Stimulated activated CD4-positive, alpha-beta T cell treated with anti-CD3 and anti-CD28 coated beads, Interleukin-15, amount 100 ng/mL, for 48 hours (primary cell): ENCODE measurements around the gene MYH9.

Experiments used
- DNase-seq, 2 donors: peaks; one replicate each; pipeline ENCODE4 v3.0.0-alpha.2; 2020; ENCODE audit warnings: low read depth in 2 of 2

MYH9 gene

DNA sequence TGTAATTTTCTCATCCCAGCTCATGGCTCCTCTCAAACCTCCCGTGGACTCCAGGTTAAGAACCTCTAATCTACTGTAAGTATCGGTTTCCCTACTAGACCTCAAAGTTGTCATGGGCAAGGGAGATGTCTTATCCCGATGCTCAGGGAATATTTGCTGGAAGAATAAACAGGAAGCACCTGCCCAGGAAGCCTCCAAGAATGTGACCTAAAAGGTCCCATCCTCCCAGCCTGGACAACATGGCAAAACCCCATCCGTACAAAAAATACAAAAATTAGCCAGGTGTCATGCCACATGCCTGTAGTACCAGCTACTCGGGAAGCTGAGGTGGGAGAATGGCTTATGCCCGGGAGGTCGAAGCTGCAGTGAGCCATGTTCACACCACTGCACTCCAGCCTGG is 72.4 kb downstream of the MYH9 start:
- DNase-seq, result no peak

DNA sequence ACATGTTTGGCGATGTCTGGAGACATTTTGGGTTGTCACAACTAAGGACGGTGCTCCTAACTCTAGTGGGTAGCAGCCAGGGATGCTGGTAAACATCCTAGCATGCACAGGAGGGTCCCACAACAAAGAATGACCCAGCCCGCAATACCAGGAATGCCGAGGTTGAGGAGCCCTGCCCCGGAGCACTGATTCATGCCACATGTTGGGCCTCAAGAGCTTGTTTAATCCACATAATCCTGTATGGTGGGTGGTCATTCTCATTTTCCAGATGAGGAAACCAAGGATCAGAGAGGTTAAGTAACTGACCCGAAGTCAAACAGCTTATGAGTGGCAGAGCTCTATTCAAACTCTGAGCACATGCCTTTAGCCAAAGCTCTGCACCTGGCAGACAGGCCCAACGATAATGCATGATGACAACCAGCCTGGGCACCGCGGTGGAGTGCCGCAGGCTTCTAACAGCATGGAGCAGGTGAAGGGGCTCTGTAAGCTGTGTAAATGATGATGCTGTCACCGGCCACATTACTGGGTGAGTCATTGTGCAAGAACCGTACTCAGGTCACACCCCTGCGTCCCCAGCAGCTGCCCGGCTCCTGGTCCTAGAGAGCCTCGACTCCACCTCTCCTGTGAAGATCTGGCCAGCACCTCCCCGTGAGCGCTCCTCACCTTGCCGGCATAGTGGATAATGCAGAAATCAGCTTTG is 76.2 kb downstream of the MYH9 start:
- no peak for DNase-seq

DNA sequence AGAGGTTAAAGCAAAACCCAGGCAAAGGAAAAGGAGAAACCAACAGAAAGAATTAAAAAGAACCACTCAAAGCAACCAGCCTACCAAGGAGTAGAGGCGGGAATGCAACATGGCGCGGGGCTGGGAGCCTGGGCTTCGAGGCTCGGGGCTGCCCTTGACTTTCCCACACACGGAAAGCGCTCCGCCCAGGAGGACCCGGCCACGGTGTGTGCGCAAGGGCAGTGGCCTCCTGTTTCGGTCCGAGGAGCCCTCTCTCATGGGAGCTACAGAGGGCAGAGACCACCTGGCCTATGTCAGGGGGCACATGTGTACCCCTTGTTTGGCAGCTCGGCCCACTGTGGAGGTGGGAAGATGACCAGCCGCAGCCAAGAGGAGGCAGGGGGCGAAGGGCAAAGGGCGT is 78.9 kb downstream of the MYH9 start:
- no peak for DNase-seq

DNA sequence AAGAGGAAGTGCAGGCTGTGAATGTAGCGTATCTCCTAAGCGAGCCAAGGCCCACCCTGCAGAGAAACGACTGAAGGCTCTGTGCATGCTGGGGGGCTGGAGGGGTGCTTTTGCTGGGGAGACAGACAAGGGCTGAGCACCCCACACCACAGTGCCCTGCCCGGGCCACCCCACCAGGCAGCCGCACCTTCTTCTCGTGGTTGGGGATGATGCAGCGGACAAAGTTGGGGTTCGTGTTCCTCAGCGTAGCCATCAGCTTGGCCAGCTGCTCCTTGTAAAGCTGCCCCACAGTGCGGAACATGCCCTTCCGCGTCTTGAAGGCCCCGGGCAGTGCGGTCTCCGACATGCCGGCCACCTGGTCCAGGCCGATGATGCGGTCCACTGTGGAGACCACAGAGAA is 81.5 kb downstream of the MYH9 start:
- DNase-seq, result no peak

DNA sequence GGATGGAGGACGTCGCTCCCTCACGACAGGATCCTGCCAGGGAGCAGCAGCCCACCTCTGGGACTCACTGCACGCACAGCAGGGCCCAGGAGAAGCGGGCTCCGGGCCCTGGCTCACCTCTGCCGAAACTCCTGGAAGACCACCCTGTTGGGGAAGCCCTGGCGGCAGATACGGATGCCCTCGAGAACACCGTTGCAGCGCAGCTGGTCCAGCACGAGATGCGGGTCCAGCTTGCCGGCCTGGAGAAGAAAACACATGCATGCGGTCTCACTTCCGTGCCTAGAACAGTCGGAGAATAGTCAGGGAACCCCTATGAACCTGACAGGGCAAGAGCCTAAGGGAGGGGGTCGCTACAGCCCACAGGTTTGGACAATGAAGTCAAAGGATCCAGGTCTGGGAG is 82.0 kb downstream of the MYH9 start:
- no peak for DNase-seq

DNA sequence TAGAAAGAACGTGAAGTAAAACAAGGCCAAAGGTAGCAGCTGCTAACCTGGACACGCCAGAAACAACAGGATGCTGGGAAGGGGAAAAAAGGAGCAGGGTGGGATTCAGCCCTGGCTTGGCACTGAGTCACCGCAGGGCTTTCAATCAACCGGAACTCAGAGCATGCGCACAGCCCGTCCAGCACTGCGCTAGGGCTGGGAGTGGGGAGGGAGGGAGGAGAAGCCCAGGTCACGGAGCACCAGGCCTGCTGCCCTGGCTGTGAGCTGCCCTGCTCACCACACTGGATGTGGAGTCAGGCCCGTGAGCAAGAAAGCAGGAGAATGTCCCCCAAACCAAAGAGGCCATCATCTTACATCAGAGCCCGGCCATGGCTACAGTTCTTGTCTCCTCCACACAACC is 83.3 kb downstream of the MYH9 start:
- DNase-seq, result no peak

DNA sequence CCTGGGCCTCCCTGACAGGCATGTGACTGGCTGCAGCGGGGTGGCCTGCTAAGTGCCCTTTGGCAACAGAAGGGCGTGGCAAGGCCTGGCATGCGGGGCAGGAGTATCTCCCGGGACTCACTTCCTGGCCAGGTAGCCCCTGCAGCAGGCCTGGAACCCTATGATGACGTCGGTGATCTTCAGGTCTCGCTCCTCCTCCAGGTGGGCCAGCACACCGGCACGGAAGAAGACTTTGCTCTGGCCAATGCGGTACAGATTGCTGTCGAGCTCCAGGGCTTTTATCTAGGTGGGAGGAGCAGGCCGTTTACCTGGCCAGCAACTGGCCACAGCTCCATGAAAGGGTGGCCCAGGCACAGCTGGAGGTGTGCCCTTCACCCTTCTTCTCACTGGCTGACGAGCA is 83.9 kb downstream of the MYH9 start:
- DNase-seq, result no peak

DNA sequence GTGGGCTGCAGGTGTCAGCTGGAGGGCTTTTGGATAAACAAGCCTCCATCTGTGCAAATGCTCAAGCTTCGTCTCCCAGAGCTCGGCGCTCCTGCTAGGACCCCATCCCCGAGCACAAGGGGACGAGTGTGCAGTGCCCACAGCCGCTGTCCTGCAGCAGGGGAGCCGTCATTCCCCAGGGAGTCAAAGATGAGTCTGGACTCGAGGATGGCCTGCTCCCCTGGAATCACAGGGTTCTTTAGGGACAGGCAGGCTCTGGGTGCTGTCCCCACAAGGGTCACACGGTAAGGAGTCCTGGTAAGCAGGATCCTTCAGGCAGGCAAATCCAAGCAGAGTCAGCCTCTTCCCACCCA is 84.7 kb downstream of the MYH9 start:
- DNase-seq, result no peak

DNA sequence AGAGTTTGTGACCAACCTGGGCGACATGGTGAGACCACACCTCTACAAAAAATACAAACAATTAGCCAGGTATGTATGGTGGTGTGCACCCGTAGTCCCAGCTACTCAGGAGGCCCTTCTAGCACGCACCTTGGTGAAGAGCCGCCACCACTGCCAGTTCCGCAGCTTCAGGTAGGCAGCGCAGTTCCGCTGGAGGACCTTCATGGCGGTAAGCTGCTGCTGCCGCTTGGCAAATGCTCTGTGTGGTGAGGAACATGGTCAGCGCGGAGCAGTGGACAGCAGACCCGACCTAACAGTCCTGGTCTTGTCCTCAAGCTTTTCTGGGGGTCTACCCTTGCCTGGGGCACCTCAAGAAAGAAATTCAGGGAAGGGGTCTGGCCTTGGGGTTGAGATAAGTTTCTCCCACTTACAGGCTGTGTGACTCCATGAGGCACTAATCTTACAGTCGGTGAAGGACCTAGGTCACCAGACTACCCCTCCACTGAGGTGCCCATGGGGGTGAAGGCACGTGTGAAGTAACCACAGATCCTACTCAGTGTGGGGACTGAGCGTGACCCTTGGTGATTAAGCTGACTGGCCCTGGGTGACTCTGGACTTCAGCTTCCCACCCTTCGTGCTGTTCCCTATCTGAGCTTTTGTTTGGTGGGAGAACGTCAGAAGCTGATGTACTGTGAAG is 85.2 kb downstream of the MYH9 start:
- no peak for DNase-seq

DNA sequence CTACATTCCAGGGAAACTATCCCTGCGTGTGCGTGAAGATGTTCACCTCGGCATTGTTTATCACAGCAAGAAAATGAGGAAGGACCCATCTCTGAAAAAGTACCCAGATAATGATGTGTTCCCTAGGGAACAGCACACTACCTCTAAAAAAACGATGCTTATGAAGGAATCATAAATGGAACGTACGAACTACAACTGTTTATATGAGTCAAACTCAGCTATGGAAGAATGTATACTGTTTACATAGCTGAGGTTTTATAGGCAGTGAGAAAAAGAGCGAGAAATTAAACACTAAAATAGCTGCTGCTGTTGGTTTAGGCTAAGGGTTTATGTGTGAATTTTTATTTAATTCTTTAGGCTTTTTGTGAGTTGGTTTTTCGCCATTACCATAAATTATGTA is 85.9 kb downstream of the MYH9 start:
- no peak for DNase-seq

DNA sequence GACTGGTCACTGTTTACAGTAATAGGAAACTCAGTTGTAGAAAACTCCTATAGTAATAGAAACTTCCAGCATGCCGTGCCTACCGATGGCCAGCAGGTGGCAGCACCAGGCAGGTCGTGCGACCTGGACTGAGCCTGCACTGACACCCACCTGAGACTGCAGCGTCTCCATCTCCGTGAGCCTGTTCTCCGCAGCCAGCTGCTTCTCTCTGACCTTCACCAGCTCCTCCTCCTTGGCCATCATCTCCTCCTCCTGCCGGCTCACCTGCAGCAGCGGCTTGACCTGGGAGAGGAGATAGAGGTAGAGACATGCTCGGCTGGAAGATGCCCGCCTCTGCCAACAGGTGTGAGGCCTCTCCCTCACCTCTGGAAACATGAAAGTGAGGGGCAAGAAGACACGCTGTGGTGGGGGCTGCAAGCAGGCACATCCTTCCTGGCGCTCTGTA is 86.4 kb downstream of the MYH9 start:
- peak; percentile 66 to 71 for DNase-seq

DNA sequence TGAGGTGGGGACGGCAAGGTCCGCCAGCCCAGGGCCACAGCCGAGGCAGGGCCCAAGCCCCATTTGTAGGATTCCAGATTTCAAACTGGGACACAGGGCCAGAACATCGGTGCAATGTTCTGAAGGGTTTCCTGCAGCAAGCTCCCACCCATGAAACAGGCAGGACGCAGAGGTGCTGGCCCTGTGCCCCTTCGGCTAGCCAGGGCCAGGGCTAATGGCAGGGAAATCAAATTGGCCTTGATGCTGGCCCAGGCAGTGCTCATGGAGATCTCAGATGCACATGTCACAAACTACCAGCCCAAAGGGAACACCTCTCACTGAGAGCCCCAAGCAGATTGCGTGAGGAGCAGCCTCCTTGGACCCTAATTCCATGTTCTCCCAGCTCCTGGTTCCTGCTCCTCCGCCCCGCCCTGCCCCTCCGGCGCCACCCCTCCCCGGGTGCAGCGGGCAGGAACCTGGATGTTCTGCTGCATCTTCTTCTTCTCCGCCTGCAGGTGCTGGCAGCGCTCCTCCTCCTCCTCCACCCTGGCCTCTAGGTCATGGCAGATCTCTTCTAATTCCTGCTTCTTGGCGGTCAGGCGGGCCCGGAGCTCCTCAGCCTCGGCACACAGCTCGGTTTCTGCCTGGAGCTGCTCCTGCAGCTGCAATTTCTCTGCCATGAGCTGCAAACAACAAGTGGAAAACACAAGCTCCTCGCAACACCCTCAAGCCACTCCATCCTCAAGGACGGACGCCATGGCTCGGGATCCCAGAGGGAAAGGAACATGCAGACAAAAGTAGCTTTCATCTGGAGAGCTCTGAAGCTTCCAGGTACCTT is 87.2 kb downstream of the MYH9 start:
- no peak for DNase-seq

DNA sequence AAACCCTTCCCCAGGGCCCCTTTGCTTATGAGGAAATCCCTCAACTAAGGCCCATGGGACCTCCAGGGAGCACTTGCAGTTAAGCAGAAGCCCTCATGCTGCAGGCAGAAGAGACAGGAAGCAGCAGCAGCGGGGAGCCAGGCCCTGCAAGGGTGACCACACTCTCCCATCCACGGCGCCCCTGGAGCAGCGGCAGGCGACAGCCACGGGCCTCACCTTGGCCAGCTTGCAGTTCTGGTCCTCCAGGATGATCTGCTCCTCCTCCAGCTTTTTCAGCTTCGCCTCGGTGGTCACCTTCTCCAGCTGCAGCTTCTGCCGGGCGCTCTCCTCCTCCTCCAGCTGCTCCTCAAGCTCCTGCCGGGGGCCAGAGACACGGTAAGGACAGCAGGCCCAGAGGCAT is 87.9 kb downstream of the MYH9 start:
- no peak for DNase-seq

DNA sequence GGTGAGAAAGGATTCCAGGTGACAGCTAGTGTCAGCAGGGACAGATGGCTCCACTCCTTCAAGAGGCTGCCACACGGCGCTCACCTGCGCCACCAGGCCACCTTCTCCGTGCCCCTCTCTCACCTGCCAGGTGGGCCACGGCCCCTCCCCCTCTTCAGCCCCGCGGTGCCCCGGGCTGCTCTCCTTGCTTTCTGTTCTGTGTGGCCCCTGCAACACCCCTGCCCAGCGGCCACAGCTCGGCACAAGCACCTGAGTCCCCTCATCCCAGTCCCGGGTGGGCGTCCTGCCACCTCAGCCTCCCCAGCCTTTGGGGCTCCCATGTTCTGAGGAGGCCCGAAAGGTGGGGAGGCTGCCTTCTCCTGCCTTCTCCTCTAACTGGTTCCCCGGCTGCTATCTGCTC is 88.5 kb downstream of the MYH9 start:
- no peak for DNase-seq

DNA sequence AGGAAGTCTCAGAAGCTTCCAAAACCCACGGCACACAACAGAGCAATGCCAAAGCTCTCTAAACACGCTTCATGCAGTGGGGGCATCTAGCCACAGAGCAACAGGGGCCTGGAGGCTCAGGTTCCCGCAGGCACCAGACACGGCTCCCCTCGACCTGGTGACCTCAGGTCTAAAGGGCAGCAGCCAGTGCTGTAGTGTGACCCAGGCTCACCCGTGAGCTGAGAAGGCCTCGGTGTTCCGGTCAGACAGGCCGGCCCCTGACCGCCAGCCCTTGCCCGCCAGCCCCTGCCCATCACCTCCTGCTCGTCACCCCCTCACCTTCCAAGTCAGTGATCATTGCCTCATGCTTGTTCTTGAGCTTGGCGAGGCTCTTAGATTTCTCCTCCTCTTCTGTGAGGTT is 89.2 kb downstream of the MYH9 start:
- DNase-seq, result no peak

DNA sequence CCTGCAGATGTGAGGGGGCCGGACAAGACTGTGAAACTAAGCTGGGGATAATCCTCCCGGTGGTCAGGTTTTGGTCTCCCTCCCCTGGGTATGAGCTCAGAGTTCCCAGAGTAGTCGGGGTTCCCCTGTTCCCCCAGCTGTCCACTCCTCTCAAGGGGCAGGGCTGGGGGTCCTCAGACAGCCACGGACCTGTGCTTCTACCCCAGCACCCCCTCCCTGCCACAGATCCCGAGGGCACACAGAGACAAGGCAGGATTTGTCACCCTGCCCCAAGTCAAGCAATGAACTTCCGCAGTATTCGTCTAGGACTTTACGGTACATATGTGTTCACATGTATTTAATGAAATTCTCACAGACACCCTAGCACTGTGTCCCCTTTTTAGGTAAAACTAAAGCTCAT is 89.6 kb downstream of the MYH9 start:
- no peak for DNase-seq

DNA sequence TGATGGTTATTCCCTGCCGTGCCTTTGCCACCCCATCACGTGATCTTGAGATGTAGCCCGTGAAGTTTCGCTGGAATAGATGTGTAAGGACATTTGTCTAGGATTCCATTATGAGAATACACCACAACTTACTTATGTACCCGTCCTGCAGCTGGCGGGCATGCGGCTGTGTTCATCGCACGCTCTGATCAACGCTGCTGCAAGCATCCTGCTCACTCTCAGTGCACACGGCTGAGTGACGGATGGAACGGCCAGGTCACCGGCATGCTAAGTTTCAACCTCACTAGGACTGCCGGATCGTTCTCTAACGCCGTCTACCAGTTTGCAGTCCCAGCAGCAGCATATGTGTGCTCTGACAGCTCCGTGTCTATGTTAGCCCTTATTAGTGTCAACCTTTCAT is 90.2 kb downstream of the MYH9 start:
- DNase-seq, result no peak

DNA sequence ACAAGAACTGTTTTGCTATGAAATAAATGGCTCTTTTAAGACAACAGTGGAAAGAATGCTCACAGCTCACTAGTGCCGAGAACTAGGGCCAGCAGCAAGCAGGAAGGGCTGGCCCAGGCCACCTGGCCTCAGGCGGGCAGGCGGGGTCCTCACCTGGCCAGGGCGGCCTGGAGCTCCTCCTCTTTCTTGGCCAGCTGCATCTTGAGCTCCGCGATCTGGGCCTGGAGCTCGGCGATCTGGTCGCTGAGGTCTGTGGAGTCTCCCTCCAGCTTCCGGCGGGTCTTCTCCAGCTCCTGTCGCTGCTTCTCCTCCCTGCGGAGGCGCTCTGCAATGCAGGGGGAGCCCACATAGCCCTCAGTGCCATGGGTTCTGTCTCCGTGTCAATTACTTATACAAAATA is 91.1 kb downstream of the MYH9 start:
- no peak for DNase-seq

DNA sequence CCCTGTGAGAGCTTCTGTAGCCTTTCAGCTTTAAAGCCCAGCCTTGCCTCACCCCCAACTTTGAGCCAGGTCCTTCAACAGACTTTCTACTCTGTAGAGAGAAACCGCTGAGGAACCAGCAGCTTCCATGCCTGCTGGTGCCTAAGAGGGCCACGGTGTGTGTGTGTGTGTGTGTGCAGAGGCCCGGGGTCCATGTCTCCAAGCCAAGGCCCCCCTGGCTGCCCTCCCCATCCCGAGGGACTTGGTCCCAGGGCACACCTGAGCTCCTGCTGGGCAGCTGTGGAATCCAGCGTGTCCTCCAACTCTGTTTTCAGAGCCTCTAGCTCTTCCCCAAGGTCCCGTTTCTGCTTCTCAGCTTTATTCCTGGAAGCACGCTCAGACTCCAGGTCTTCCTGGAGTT is 92.5 kb downstream of the MYH9 start:
- no peak for DNase-seq

DNA sequence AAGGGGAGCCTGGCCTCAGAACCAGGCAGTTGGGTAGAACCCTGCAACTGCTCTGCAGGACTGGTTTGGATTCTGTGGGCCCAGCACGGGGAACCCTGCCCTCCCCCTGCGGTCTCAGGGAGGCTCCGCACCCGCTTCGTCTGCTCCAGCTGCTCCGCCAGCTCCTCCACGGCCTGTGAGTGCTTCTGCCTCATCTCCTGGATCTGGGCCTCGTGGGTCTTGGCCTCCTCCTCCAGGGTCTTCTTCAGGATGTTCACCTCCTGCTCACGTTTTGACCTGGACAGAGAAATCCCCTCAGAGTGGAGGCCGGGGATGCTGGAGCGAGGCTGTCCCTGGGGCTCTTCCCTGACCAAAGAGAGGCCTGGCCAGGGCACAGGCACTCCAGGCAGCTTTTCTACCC is 93.0 kb downstream of the MYH9 start:
- no peak for DNase-seq

DNA sequence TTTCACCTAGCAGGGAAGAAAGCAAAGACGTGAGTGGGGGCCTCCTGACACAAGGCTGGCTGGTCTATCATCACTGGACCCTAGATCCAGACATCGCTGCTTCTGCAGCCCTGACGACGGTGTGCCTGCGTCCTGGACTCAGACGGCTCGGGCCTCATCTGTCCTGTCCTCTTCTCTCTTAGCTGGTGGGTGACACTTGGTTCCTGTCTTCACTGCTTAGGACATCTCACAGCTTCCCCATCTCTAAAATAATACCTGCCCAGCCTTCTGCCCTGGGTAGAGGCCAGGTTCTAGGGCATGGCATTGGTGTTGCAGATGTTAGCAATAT is 93.5 kb downstream of the MYH9 start:
- DNase-seq, result no peak

DNA sequence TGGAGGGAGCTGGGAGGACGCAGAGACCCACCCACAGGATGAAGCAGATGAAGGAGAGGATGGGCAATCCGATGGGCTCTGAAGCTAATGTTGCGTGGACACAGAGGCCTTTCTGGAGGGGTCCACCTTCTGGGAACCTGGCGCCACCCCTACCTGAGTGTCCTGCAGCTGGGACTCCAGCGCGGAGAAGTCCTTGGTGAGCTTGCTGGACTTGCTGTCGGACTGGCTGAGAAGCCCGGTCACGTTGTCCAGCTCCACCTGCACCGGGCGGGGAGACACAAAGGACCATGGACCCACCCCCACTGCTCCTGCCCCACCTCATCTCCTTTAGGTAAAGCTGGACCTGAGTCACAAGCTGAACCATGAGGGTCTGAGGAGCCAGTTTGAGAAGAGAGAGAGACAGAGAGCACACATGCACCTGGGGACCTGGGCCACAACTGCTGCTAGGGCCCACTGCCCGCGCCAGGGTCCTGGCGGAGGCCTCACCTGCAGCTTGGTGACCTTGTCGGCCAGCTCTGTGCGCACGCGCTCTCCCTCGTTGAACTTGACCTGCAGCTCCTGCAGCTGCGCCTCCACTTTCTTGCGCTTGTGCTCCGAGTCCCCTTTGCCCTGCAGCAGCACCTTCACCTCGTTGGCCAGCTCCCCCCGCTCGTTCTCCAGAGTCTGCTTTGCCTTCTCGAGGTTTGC is 94.0 kb downstream of the MYH9 start:
- no peak for DNase-seq
